ENCODE results near the gene NF2.

DNA sequence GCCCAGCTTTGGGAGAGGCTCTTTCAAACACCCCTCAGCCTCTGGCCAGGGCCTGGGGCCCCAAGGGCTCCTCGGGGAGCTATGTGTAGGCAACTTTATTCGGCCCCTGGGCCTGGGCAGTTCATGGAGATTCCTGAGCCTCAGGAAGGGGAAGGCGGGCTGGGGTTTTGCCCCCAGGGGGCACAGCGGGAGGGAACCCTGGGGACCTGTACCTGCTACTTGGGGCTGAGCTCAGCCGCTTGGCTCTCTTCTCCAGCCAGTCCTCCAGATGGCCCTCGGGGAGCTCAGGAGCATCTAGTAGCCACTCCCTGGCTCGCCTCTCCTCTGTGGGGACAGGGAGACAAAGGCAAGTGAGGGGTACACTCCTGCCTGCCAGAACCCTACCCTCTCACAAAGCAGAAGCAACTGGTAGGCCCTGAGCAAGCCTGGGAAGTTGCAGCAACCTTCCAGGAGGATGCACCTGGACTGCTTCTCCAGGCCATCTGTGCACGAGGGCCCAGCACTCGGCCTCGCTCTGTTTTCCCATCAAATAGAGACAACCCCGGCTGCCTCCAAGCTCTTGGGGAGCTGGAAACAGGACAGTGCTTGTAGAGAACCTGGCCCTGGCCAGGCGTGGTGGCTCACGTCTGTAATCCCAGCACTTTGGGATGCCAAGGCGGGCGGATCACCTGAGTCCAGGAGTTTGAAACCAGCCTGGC is 134.8 kb downstream of the NF2 start:
- TF ChIP-seq ETV6 (CRISPR knock-in tag; IDR thresholded peaks at IDR 0.05) (no peak), SMAD4 (CRISPR knock-in tag; IDR thresholded peaks at IDR 0.05) (no peak), ZNF263 (CRISPR knock-in tag; IDR thresholded peaks at IDR 0.05; ENCODE audit: low read depth) (no peak), ZNF396 (CRISPR knock-in tag; IDR thresholded peaks at IDR 0.05; ENCODE audit: borderline replicate concordance) (no peak), ESRRA (CRISPR knock-in tag; IDR thresholded peaks at IDR 0.05; ENCODE audit: borderline replicate concordance) (no peak), ATF1 (CRISPR knock-in tag; IDR thresholded peaks at IDR 0.05) (no peak), RELA (CRISPR knock-in tag; IDR thresholded peaks at IDR 0.05; ENCODE audit: borderline replicate concordance) (no peak)
- TF ChIP-seq, protein P1, sequence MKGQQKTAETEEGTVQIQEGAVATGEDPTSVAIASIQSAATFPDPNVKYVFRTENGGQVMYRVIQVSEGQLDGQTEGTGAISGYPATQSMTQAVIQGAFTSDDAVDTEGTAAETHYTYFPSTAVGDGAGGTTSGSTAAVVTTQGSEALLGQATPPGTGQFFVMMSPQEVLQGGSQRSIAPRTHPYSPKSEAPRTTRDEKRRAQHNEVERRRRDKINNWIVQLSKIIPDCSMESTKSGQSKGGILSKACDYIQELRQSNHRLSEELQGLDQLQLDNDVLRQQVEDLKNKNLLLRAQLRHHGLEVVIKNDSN (CRISPR knock-in tag; IDR thresholded peaks at IDR 0.05): no peak
- TF ChIP-seq, protein P2, sequence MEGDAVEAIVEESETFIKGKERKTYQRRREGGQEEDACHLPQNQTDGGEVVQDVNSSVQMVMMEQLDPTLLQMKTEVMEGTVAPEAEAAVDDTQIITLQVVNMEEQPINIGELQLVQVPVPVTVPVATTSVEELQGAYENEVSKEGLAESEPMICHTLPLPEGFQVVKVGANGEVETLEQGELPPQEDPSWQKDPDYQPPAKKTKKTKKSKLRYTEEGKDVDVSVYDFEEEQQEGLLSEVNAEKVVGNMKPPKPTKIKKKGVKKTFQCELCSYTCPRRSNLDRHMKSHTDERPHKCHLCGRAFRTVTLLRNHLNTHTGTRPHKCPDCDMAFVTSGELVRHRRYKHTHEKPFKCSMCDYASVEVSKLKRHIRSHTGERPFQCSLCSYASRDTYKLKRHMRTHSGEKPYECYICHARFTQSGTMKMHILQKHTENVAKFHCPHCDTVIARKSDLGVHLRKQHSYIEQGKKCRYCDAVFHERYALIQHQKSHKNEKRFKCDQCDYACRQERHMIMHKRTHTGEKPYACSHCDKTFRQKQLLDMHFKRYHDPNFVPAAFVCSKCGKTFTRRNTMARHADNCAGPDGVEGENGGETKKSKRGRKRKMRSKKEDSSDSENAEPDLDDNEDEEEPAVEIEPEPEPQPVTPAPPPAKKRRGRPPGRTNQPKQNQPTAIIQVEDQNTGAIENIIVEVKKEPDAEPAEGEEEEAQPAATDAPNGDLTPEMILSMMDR (IDR thresholded peaks at IDR 0.05): no peak
- TF ChIP-seq, protein P3, sequence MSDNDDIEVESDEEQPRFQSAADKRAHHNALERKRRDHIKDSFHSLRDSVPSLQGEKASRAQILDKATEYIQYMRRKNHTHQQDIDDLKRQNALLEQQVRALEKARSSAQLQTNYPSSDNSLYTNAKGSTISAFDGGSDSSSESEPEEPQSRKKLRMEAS (CRISPR knock-in tag; IDR thresholded peaks at IDR 0.05): no peak
- TF ChIP-seq, protein P4, sequence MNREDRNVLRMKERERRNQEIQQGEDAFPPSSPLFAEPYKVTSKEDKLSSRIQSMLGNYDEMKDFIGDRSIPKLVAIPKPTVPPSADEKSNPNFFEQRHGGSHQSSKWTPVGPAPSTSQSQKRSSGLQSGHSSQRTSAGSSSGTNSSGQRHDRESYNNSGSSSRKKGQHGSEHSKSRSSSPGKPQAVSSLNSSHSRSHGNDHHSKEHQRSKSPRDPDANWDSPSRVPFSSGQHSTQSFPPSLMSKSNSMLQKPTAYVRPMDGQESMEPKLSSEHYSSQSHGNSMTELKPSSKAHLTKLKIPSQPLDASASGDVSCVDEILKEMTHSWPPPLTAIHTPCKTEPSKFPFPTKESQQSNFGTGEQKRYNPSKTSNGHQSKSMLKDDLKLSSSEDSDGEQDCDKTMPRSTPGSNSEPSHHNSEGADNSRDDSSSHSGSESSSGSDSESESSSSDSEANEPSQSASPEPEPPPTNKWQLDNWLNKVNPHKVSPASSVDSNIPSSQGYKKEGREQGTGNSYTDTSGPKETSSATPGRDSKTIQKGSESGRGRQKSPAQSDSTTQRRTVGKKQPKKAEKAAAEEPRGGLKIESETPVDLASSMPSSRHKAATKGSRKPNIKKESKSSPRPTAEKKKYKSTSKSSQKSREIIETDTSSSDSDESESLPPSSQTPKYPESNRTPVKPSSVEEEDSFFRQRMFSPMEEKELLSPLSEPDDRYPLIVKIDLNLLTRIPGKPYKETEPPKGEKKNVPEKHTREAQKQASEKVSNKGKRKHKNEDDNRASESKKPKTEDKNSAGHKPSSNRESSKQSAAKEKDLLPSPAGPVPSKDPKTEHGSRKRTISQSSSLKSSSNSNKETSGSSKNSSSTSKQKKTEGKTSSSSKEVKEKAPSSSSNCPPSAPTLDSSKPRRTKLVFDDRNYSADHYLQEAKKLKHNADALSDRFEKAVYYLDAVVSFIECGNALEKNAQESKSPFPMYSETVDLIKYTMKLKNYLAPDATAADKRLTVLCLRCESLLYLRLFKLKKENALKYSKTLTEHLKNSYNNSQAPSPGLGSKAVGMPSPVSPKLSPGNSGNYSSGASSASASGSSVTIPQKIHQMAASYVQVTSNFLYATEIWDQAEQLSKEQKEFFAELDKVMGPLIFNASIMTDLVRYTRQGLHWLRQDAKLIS (CRISPR knock-in tag; IDR thresholded peaks at IDR 0.05; ENCODE audit: borderline replicate concordance): no peak
- TF ChIP-seq, protein P5, sequence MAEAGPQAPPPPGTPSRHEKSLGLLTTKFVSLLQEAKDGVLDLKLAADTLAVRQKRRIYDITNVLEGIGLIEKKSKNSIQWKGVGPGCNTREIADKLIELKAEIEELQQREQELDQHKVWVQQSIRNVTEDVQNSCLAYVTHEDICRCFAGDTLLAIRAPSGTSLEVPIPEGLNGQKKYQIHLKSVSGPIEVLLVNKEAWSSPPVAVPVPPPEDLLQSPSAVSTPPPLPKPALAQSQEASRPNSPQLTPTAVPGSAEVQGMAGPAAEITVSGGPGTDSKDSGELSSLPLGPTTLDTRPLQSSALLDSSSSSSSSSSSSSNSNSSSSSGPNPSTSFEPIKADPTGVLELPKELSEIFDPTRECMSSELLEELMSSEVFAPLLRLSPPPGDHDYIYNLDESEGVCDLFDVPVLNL (CRISPR knock-in tag; IDR thresholded peaks at IDR 0.05; ENCODE audit: borderline replicate concordance, low read depth): no peak
- TF ChIP-seq, protein P6, sequence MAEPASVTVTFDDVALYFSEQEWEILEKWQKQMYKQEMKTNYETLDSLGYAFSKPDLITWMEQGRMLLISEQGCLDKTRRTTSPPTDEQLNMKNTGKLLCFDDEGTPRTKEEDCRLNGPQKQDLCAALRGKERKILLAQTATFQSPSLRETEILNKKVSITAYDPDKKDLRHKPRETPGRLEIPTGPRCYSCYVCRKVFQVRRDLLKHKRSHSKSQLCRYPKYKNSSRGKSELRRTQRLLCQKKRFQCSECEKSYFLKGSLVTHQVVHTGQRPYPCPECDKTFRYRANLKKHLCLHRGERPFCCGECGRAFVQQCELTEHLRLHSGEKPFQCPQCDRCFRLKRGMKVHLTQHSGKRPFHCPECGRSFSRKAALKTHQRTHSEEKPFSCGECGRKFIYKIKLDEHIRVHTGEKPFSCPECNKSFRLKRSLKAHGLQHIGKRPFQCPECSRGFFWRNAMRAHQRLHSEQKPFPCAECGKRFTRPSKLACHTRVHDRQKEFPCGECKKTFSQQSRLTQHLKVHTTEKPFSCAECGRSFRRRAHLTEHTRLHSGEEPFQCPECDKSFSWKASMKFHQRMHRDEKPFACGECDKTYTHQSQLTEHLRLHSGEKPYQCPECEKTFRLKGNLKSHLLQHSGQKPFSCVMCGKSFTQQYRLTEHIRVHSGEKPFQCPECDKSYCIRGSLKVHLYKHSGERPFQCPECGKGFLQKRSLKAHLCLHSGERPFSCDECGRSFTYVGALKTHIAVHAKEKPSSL (CRISPR knock-in tag; conservative IDR thresholded peaks at IDR 0.05): no peak

All from WTC11 (cell line).